GM21526 (cell line): ENCODE measurements around the gene SLC39A11.
"Not testable (repeated sequence)": the region's sequence is repeated elsewhere in the genome, so short reads cannot be mapped to it uniquely, and the experiment has no call there.

Source experiments
- ATAC-seq: cut with Tn5 transposase; IDR thresholded peaks from one replicate; pipeline ENCODE4 v1.9.1; 2021; ENCODE audit warnings: moderate library complexity; ENCODE audit not compliant: unreplicated experiment, low FRiP score

The SLC39A11 gene

DNA sequence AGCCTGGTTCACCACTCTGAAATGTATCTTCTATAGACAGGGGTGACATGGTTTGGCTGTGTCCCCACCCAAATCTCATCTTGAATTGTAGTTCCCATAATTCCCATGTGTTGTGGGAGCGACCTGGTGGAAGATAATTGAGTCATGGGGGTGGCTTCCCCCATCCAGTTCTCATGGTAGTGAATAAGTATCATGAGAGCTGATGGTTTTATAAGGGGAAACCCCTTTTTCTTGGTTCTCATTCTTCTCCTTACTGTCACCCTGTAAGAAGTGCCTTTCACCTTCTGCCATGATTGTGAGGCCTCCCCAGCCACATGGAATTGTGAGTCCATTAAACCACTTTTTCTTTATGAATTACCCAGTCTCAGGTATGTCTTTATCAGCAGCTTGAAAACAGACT lies 319.3 kb downstream of the SLC39A11 start:
- ATAC-seq: not testable (repeated sequence)

DNA sequence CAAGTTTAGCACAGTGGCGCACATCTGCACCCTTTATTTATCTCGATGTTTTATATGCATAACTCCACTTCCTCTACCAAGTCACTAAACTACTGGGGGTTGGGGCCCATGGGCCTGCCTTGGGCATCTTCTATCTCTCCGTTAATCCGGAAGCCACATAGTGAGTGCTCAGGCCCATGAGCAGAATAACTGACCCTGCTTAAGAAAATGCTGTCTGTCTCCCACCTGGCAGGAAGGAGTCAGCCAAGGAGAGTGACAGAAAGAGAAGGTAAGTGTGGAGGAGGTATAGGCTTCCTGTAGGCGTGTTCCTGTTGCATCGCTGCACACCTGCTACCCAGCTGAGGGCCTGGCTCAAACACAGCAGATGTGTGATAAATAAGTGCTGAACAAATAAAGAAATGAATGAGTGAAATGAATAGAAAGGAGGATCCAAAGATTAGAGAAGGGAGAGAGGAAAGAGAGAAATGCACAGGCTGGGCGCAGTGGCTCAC lies 320.1 kb downstream of the SLC39A11 start:
- no peak for ATAC-seq

DNA sequence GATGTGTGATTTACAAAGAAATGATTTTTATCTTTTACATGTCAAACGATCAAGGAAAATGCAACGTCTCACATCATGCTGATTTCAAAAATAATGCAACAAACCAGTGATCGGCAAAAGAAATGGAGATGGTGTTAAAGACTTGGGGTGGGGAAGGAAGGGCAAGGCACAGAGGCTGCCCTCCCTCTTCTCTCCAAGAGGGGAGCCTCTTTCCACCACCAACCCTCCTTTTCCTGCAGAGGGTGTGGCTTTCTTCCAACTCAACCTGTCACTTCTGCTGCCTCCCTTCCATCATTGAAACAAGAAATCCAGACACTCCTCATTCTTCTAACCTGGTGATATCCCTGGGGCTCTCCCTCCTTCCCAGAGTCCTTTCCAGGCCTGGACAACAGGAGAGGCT lies 320.8 kb downstream of the SLC39A11 start:
- no peak for ATAC-seq

DNA sequence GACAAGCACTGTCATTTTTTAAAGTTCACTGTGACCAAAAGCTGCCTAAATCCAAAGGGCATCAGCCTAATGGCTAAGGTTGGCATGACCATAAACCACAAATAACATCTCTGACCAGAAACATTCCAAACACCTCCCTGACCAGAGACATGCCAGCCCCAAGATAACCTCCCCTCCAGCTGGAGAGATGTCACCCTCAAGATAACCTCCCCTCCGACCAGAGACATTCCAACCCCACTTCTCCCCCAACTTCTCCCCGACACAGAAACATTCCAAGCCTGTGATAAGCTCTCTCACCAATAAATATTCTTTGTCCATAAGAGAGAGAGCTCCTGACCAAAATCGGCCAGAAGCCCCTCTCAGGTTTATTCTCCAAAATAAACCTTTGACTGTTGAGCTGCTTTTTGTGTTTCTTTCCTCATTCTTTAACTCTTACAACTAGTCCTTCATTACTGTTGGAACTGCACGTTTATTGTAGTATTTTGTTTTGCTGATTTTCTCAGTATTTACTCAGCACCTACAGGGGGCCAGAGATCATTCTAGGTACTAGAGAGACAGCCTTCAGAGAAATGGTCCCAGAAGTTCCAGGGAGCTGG lies 325.6 kb downstream of the SLC39A11 start:
- ATAC-seq: no peak

DNA sequence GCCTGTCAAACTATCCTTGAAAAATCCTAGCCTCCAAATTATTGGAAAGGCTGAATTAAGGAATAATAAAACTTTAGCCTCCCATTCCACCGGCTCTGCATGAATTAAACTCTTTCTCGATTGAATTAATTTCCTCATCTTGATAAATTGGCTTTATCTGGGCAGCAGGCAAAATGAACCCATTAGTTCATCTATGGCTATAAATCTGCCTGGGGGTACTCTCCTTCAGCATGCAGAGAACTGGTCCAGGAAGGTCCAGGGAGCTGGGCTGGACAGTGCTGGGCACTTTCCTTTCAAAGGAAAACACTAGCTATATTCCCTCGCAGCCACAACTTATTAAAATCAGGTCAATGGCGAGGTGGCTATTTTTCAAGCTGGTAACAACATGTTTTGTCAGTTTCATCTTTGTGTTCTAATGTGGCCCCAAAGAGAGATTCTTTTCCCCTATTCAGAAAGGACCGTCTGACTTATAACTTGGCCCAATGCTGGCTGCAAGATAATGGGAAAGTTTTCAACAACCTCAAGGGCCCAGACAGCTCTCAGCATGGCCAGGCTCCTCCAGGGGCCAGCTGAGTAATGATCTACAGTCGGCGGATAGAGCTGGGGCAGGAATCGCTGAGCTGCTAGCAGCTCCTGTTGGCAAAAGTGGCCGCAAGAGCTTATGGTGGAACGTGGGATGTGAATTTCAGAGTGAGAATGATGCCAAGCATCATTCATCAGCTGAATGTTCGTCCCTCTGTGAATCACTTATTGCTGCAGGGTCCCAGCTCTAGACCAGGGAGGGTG lies 326.9 kb downstream of the SLC39A11 start:
- ATAC-seq: no peak

DNA sequence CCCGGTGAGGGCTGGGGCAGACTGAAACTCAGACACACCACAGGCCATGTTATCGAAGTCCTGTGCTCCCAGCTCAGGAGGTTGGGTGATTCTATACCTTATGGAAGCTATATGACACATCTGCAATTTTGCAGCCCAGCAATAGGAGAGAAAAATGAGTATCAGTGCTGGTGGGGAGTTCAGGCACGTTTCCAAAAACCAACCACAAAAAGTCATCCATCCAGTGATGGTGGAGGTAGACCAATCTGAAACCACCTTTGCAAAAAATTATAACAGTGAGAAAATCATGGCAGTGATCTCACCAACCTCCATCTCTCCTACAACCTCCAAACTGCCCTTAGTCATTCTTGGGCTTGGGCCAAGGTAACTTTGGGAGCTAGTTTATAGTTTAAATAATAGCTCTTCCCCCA lies 327.9 kb downstream of the SLC39A11 start:
- ATAC-seq: no peak

DNA sequence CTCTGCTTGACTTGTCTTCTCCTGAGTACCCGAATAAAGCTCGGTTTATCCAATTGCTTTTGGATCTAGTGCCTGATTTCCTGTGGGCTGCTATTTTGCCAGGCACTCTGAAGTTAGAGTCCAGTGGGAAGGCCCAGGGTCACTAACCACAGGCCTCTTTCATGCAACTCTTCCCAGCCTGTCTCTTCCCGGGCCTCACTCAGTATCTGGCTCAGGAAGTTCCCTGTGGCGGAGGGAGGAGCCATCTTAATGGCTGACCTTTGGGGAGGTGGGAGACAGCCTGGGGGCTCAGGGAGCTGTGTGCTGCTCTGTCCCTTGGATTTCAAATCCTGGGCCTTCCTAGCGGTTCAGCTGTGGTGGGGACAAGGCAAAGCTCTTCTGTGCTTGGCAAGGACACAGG lies 328.5 kb downstream of the SLC39A11 start:
- no peak for ATAC-seq

DNA sequence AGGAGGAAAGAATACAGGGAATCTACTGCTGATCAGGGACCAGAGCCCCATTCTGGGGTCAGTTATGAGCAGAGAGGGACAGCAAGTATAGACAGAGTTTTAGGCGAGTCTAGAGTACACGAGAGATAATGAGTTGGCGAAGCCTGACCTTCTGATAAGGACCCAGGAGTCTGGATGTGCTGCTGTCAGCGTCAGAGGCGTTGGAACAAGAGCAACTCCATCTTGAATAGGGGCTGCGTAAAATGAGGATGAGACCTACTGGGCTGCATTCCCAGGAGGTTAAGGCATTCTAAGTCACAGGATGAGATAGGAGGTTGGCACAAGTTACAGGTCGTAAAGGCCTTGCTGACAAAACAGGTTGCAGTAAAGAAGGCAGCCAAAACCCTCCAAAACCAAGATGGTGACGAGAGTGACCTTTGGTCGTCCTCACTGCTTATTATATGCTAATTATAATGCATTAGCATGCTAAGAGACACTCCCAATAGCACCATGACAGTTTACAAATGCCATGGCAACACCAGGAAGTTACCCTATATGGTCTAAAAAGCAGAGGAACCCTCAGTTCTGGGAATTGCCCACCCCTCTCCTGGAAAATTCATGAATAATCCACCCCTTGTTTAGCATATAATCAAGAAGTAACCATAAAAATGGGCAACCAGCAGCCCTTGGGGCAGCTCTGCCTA lies 330.5 kb downstream of the SLC39A11 start:
- ATAC-seq: not testable (repeated sequence)

DNA sequence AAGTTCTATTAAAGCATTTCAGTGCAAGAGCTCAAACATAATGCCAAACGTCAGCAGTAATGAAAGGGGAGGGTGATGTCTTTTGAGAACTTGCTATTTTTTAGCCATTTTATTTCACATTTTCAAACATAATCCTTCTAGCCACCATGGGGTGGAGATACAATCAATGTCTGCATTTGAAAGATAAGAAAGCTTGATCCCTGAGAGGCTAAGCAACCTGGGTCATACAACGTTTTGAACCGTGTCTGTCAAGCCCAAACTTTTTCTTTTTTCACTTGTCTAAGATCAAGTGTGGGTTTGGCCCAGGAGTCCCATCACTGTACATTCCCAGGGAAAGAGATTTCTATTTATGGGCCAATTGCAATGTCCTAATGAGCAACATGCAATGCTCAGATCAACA lies 331.1 kb downstream of the SLC39A11 start:
- ATAC-seq: no peak

DNA sequence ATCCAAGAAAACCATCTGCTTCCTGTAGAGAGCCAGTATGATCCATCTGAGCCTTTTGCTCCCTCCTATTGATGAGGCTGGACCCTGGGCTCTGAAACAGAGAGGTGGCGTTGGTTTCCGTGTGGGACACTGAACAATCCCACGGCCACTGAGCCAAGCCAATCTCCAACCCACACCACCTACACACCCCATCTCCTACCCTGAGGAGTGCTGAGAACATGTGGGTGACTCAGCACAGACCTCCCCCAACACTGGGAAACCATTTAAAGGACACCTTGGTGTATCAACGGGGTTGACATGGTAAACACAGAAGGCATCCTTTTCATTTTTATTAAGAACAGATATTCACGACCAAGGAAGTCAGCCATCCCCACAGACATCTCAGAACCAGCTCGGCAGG lies 332.1 kb downstream of the SLC39A11 start:
- ATAC-seq: no peak

DNA sequence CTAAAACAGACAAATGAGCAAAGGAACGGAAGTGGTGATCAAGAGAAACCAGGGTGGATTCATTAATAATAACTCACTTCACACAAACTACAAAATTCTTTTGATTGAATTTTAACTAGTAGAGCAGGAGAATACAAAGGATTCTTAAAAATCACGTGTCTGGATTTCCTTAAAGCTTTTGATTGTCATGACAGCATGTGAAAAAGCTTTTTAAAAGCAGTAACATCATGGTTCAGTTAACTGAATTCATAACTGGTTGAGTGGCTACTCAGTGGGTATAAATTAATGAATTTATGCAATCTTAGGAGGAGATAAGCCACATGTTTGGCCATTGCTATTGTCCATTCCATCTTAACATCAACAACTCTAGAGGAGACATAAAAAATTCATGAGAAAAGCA lies 333.2 kb downstream of the SLC39A11 start:
- ATAC-seq: no peak

DNA sequence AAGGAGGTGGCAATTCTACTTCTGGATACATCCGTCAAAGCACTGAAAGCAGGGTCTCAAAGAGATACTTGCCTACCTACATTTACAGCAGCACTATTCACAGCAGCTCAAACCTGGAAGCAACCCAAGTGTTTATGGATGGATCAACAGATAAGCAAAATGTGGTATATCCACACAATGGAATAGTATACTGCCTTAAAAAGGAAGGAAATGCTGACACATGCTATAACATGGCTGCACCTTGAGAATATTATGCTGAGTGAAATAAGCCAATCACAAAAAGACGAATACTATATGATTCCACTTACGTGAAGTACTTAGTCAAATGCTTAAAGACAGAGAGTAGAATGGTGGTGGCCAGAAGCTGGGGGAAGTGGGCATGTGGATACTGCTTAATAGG lies 336.2 kb downstream of the SLC39A11 start:
- ATAC-seq: no peak

DNA sequence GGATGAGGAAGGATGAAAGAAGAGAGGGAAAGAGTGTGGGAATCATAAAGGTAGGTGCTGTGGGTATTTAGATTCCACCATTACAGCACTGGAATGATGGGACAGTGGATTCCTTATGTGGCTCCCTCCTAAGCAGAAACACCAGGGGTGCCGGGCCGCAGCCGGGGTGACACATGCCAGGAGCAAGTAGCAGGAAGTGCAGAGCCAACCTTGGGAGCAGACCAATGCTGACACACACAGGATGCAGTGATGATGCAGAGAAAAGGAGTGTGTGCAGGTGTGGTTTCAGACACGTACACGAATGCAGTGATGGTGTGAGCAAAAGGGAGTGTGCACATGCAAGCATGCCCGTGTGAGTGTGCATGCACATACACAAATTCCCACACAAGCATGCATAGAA lies 338.0 kb downstream of the SLC39A11 start:
- no peak for ATAC-seq

DNA sequence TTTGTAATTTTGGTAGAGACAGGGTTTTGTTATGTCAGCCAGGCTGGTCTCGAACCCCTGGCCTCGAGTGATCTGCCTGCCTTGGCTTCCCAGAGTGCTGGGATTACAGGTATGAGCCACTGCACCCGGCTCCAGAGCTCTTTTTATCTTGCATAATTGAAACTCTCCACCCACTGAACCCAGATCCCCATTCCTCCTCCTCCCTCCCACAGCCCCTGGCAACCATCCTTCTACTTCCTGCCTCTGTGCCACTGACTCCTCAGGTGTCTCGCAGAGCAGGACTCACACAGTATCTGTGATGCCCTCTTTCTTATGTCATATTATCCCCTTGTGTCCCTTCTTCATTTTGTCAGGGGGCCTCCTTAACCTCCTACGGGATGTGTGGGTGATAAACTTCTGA lies 340.7 kb downstream of the SLC39A11 start:
- no peak for ATAC-seq

DNA sequence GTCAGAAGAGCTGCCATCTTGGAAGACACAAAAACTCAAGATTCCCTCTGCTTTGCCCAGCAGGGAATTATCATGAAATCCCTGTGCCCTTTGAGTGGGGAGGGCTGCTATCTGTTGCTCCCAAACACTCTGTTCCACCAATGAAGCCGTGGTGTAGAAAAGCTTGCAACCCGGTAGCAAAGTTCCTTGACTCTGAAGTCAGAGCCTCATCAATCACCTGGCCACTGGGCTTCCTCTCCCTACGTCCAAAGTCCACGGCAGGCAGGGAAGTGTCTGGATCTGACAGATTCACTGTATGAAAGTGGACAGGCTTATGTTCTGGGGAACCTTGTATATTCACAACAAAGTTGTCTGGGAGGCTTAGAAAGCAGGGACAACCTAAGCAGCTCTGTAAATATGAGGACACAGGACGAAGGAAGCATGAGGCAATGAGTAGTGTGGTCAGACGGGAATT lies 343.3 kb downstream of the SLC39A11 start:
- no peak for ATAC-seq

DNA sequence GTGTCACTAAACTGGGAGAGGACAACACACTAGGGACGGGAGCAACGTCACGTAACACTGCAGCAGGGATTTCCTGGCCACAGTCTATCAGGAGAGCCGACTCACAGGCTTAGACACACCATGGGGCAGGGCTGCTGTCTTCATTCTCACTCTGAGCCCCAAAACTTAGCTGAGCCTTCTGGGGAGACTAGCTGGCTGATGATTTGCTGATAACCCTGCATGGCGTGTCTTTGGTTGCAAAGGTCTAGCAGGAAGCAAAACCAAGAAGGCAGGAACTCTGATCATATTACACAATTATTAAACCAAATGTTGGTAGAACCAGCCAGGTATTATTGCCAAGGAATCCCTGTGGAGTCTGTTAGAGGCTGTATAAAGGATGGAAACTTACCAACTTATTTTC lies 345.0 kb downstream of the SLC39A11 start:
- ATAC-seq: no peak

DNA sequence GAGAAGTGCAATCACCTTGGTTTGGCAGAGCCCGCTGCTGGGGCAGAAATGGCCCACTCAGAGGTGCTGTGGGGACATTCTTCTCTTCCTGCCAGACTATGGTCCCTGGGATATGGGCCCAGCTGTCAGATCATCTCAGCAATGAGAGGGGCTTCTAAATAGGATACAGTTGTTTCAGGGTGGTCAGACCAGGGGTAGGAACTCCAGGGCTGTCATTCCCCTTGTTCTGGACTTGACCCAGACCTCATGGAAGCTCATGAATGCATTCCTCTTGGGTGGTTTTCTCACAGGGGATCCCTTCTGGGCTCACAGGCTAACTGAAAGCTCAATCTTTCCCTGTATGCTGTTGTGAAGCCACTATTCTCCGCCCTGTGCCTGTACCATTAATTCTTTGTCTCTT lies 347.2 kb downstream of the SLC39A11 start:
- no peak for ATAC-seq

DNA sequence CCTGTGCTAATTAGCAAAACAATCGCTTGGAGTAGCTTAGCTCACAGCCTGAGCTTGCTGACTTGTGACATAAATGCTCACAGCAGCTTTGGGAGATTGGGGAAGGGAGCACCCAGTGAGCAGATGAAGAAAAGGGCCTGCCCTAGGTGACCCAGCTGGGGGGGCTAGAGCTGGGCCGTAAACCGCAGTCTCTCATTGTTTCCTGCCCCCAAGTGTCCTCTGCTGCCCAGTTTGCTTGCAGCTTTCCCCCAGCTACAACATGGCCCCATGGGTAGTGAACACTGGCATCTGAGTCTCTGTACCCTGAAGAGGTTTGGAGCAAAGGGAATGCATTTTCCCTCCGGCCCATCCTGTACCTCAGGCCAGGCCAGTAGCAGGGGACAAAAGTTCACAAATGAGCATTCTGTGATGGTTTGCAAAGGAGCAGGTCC lies 349.4 kb downstream of the SLC39A11 start:
- no peak for ATAC-seq

DNA sequence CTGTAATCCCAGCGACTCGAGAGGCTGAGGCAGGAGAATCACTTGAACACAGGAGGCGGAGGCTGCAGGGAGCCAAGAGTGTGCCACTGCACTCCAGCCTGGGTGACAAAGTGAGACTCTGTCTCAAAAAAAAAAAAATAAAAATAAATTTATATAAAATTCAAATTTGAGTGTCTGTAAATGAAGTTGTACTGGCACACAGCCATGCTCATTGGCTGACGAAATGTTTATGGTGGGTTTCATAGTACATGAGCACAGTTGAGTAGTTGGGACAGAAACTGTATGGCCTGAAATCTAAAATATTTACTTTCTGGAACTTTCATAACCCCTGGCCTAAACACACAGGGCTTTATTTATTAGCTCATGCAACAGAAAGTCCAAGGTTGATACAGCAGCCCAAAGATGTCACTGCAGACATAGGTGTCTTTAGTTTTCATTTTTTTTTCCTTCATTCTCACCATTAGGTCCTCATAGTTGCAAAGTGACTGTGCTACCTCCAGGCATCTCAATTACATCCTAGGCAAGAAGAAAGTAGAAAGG lies 355.3 kb downstream of the SLC39A11 start:
- no peak for ATAC-seq

DNA sequence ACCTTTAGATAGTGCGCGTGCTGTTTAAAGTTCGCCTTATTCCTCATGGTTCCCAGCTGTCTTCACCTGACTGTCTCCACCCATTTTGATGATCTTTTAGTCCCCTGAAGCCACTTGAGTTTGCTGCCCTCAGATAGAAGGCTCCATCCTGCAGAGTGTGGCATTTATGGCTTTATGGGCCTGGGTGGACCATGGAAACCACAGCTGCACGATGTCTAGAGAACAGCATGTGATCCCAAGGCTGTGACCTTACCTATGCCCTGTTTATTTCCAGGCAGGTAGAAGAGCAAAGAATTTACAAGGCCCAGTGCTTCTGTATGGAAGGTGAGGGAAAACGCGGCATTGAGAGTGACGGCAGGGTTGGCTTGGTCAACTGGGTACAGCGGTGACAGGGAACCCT lies 356.9 kb downstream of the SLC39A11 start:
- ATAC-seq: no peak

DNA sequence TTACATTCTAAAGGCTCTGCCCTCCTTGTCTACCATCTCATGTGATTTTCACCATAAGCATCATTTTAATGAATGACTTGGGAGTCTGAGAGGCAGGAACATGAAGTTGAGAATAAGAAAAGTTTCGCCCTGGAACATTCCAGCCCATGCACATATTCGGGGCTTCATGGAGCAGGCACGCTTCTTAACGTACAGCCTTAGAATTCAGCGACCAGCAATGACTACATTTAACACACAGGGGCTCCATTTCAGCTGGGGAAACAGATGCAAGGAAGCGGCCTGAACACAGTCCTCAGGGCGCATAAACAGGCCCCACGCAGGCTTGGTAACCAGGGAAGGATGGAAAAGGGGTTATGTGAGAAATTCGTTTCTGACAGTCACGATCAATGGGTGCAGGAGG lies 357.4 kb downstream of the SLC39A11 start:
- ATAC-seq: no peak
